RKO (cell line): ENCODE measurements around the gene PNPLA2.

Source experiments
- DNase-seq: peaks from one replicate; pipeline ENCODE4 v3.0.0-alpha.2; 2016; ENCODE audit warnings: low spot score

PNPLA2 gene

GRCh38 chr11:860234-861104, 41.8 kb downstream of the PNPLA2 start:
- DNase-seq: no peak

- DNase-seq: no peak
Measured at GRCh38 chr11:861105-861479, 42.4 kb downstream of the PNPLA2 start.

- no peak for DNase-seq
Measured at GRCh38 chr11:862081-862661, 43.5 kb downstream of the PNPLA2 start.

GRCh38 chr11:862696-863022, 43.9 kb downstream of the PNPLA2 start:
- no peak for DNase-seq

GRCh38 chr11:863023-863909, 44.6 kb downstream of the PNPLA2 start:
- DNase-seq: no peak

- DNase-seq: no peak
Measured at GRCh38 chr11:863910-864827, 45.5 kb downstream of the PNPLA2 start.

- no peak for DNase-seq
Measured at GRCh38 chr11:864898-865297, 46.2 kb downstream of the PNPLA2 start.

- no peak for DNase-seq
Measured at GRCh38 chr11:865462-866430, 47.0 kb downstream of the PNPLA2 start.

- no peak for DNase-seq
Measured at GRCh38 chr11:866481-866880, 47.8 kb downstream of the PNPLA2 start.

GRCh38 chr11:867856-868358, 49.2 kb downstream of the PNPLA2 start:
- DNase-seq: no peak

GRCh38 chr11:868394-868793, 49.7 kb downstream of the PNPLA2 start:
- no peak for DNase-seq

GRCh38 chr11:868802-869201, 50.1 kb downstream of the PNPLA2 start:
- DNase-seq: no peak

- no peak for DNase-seq
Measured at GRCh38 chr11:869399-870126, 50.8 kb downstream of the PNPLA2 start.

- no peak for DNase-seq
Measured at GRCh38 chr11:870127-870413, 51.4 kb downstream of the PNPLA2 start.

- DNase-seq: no peak
Measured at GRCh38 chr11:870418-870817, 51.7 kb downstream of the PNPLA2 start.

GRCh38 chr11:871472-871871, 52.8 kb downstream of the PNPLA2 start:
- no peak for DNase-seq

GRCh38 chr11:872799-873198, 54.1 kb downstream of the PNPLA2 start:
- no peak for DNase-seq

- DNase-seq: no peak
Measured at GRCh38 chr11:873706-874105, 55.0 kb downstream of the PNPLA2 start.
